ENCODE measurements around the gene GRPEL1. TPM values are rescaled to one million over a fixed set of nuclear protein-coding genes. Genes with fewer than 3 reads are reported as not detected.
A peak's percentile ranks its signal among the peaks of the same experiment; 100 is the strongest.

GRPEL1 gene
- total RNA-seq, 2 experiments from 2014 or later, result 27.4 to 43.7 TPM

DNA sequence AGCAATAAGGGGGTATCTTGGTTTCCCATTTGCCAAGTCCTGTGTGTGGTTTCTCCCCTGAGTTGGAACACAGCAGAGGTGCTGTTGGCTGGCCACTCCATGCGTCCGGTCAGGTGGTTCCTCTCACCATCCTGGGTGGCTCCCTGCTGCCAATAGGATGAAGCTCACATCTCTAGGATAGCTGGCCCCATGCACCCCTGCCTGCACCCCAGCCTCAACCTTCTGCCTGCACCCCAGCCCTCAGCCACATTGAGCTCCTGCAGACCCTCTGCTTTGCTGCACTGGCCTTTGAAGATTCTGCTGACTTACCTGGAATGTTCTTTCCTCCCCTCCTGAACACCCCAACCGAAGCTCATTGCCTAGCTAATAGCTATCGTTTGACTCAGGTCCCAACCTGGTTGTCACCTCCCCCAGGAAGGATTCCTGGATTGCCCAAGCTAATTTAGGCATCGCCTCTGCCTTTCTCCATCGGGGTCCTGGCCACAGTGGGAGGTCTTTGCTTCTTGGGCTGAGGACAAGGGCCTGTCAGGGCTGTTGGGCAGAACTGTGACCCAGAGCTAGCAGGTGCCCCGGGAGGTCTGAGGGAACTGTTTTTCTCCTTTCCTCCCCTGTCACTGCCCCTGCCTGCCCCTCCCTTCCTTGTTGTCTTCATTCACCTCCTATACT lies 36.6 kb upstream of the GRPEL1 start:
- CTCF ChIA-PET (ENCODE audit: unreplicated experiment), result interaction anchor here (0.6 kb wide), 1 partner anchor 178 kb away, joined by 3 read pairs; no protein-coding TSS in a partner anchor
- no TSS peak for BruUV-seq (replicated peaks)
- no peak overlapping the region for H2AFZ ChIP-seq (ENCODE audit: low read length)
- H4K20me1 ChIP-seq (ENCODE audit: insufficient read depth, low read length), result no peaks in the 10 kb centered on the region
- peaks cover 13% of the 10 kb centered on the region for H3K4me1 ChIP-seq (ENCODE audit: insufficient read depth, low read length, poor library complexity, severe bottlenecking)
- no peaks in the 10 kb centered on the region for H3K9me2 ChIP-seq (ENCODE audit: insufficient read depth, low read length)
- H3K79me2 ChIP-seq (ENCODE audit: insufficient read depth, low read depth, low read length), result no peaks in the 10 kb centered on the region
- no peaks in the 10 kb centered on the region for H3K36me3 ChIP-seq (ENCODE audit: insufficient read depth, low read length)
- POLR2A ChIA-PET, result interaction anchor here (0.5 kb wide), 1 partner anchor 1185 kb away, joined by 7 read pairs; no protein-coding TSS in a partner anchor
- DNase-seq (ENCODE audit: low spot score), result no peak
- intact Hi-C loops (cut with micrococcal nuclease; ENCODE audit: unreplicated experiment), result loop anchor here (10.0 kb wide), 1 partner anchor 840 kb away; the partner anchor contains the start of gene WFS1
- no peak overlapping the region for H3K4me2 ChIP-seq (ENCODE audit: low read length)
- H3K4me3 ChIP-seq (ENCODE audit: low read depth, low read length, poor library complexity, severe bottlenecking), result no peak overlapping the region
- no peak for TF ChIP-seq CTCF (conservative IDR thresholded peaks at IDR 0.05; ENCODE audit: low read length)
- no peak for TF ChIP-seq EZH2phosphoT487 (IDR thresholded peaks at IDR 0.05; ENCODE audit: borderline replicate concordance, low read depth, low read length)
- no peak overlapping the region for H3K27ac ChIP-seq (ENCODE audit: low read depth, low read length, poor library complexity, severe bottlenecking)
- no peaks in the 10 kb centered on the region for H3K9me3 ChIP-seq (ENCODE audit: low read length)

- no peaks in the 10 kb centered on the region for H3K36me3 ChIP-seq (ENCODE audit: insufficient read depth, low read length)
- H4K20me1 ChIP-seq (ENCODE audit: insufficient read depth, low read length), result no peaks in the 10 kb centered on the region
- no peaks in the 10 kb centered on the region for H3K9me3 ChIP-seq (ENCODE audit: low read length)
- no TSS peak for BruUV-seq (replicated peaks)
- H3K27ac ChIP-seq (ENCODE audit: low read depth, low read length, poor library complexity, severe bottlenecking), result no peak overlapping the region
- intact Hi-C loops (cut with micrococcal nuclease; ENCODE audit: unreplicated experiment), result loop anchor here (10.0 kb wide), 1 partner anchor 839 kb away; the partner anchor contains the start of gene WFS1
- H3K9me2 ChIP-seq (ENCODE audit: insufficient read depth, low read length), result no peaks in the 10 kb centered on the region
- CTCF ChIA-PET (ENCODE audit: unreplicated experiment), result no interaction called here
- POLR2A ChIA-PET, result no interaction called here
- H3K4me3 ChIP-seq (ENCODE audit: low read depth, low read length, poor library complexity, severe bottlenecking), result peak overlapping the region; percentile 71
- peaks cover 13% of the 10 kb centered on the region for H3K4me1 ChIP-seq (ENCODE audit: insufficient read depth, low read length, poor library complexity, severe bottlenecking)
- no peak for DNase-seq (ENCODE audit: low spot score)
- TF ChIP-seq CTCF (conservative IDR thresholded peaks at IDR 0.05; ENCODE audit: low read length), result no peak
- no peak for TF ChIP-seq EZH2phosphoT487 (IDR thresholded peaks at IDR 0.05; ENCODE audit: borderline replicate concordance, low read depth, low read length)
- peak overlapping the region; percentile 98 for H3K4me2 ChIP-seq (ENCODE audit: low read length)
- peak overlapping the region; percentile 4; the same call in 1 of the 2 replicates for H2AFZ ChIP-seq (ENCODE audit: low read length)
- H3K79me2 ChIP-seq (ENCODE audit: insufficient read depth, low read depth, low read length), result no peaks in the 10 kb centered on the region
These were observed 35.9 kb upstream of the GRPEL1 start for GRCh38 chr4:7103607-7104365.

Data from OCI-LY7 (cell line).